Right kidney (tissue), 1 donor: Measurements from ENCODE around the gene WDR54.
A peak's percentile ranks its signal among the peaks of the same experiment; 100 is the strongest.
"Not testable (repeated sequence)": the region's sequence is repeated elsewhere in the genome, so short reads cannot be mapped to it uniquely, and the experiment has no call there.

ENCODE experiments used
- DNase-seq: peaks from one replicate; pipeline ENCODE4 v3.0.0-alpha.2; 2016

WDR54 gene

GRCh38 chr2:74399785-74400184 is 21.7 kb upstream of the WDR54 start:
- DNase-seq: no peak

GRCh38 chr2:74401891-74402290 is 19.6 kb upstream of the WDR54 start:
- no peak for DNase-seq

GRCh38 chr2:74406035-74406434 is 15.5 kb upstream of the WDR54 start:
- no peak for DNase-seq

- no peak for DNase-seq
These were observed 13.8 kb upstream of the WDR54 start for GRCh38 chr2:74407682-74408081.

- DNase-seq: no peak
These were observed 8.4 kb upstream of the WDR54 start for GRCh38 chr2:74413001-74413698.

- DNase-seq: no peak
These were observed 7.1 kb upstream of the WDR54 start for GRCh38 chr2:74414441-74414840.

GRCh38 chr2:74414881-74415761 is 6.4 kb upstream of the WDR54 start:
- peak; percentile 87 for DNase-seq

- no peak for DNase-seq
These were observed 5.7 kb upstream of the WDR54 start for GRCh38 chr2:74415762-74416395.

GRCh38 chr2:74416778-74417177 is 4.8 kb upstream of the WDR54 start:
- no peak for DNase-seq

GRCh38 chr2:74417197-74417596 is 4.3 kb upstream of the WDR54 start:
- DNase-seq: no peak

- no peak for DNase-seq
These were observed 3.8 kb upstream of the WDR54 start for GRCh38 chr2:74417763-74418162.

- DNase-seq: no peak
These were observed 3.2 kb upstream of the WDR54 start for GRCh38 chr2:74418312-74418711.

- DNase-seq: no peak
These were observed 2.2 kb upstream of the WDR54 start for GRCh38 chr2:74419345-74419744.

- DNase-seq: no peak
These were observed 1.5 kb upstream of the WDR54 start for GRCh38 chr2:74420006-74420405.

GRCh38 chr2:74420443-74421103 is 957 bp upstream of the WDR54 start:
- not testable (repeated sequence) for DNase-seq

GRCh38 chr2:74423231-74424095 is 1.9 kb downstream of the WDR54 start:
- no peak for DNase-seq

GRCh38 chr2:74424139-74424992 is 2.8 kb downstream of the WDR54 start:
- no peak for DNase-seq

GRCh38 chr2:74424995-74425406 is 3.5 kb downstream of the WDR54 start:
- no peak for DNase-seq

GRCh38 chr2:74425523-74425922 is 4.0 kb downstream of the WDR54 start:
- no peak for DNase-seq

- no peak for DNase-seq
These were observed 4.7 kb downstream of the WDR54 start for GRCh38 chr2:74426181-74426758.
